ENCODE results near the gene ROCK2. TPM values are rescaled to one million over a fixed set of nuclear protein-coding genes. Genes with fewer than 3 reads are reported as not detected.

The ROCK2 gene
- total and polyA plus RNA-seq, 2 of the 8 experiments (the other 6 are each of a cell fraction or from before 2014, with no cell fraction given), result 2.7 to 29.0 TPM

DNA sequence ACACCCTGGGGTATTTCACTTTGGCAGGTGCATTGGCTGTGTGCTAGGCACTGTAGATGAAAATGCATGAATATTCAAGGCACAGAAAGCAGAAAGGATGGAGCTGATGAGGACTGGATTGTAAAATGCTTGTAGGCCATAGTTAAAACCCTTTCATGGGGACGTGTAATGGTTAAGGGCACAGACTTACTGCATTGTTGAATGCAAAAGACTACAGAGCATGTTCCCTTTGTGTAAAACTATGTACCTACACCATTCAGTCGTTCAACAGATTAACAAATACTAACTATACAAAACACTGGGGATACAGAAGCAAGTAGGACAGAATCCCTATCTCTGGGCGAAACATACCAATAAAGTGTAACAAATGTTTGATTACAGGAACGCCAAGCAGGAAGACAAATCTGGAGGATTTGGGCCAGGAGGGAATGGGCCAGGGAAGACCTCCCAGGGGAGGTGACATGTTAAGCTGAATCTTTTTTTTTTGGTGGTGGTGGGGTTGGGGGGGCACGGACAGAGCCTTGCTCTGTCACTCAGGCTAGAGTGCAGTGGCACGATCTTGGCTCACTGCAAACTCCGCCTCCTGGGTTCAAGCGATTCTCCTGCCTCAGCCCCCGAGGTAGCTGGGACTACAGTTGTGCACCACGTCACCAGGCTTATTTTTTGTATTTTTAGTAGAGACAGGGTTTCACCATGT, 19.6 kb upstream of the ROCK2 start:
- Histone ChIP-seq H3K14ac (ENCODE audit: insufficient read length) (no peak overlapping the region), H4K8ac (ENCODE audit: extremely low read depth, insufficient read depth, low read length) (no peak overlapping the region), H3K4me3 (ENCODE audit: extremely low read depth in 1 of 4, insufficient read depth in 2 of 4, low read depth in 3 of 4, low read length in 4 of 4) (no peak overlapping the region), H2BK20ac (ENCODE audit: low read length) (no peak overlapping the region), H3K4ac (replicated peaks; ENCODE audit: insufficient read length, low read depth, low read length) (no peak overlapping the region), H4K5ac (ENCODE audit: insufficient read length, low read depth, low read length) (no peak overlapping the region), H2BK5ac (ENCODE audit: low read depth, low read length) (no peak overlapping the region), H4K91ac (replicated peaks; ENCODE audit: insufficient read length, low read length) (no peak overlapping the region), H2AK5ac (ENCODE audit: low read depth, low read length) (no peak overlapping the region), H2BK15ac (ENCODE audit: low read length) (no peak overlapping the region), H3K9ac (replicated peaks in 1 of 4; ENCODE audit: extremely low read depth in 1 of 4, low read depth in 3 of 4, low read length in 3 of 4) (no peak overlapping the region), H3K27me3 (replicated peaks in 1 of 4; ENCODE audit: control insufficient read depth in 3 of 4, extremely low read depth in 1 of 4, insufficient read depth in 3 of 4, low read length in 3 of 4) (no peaks in the 10 kb centered on the region), H2BK12ac (ENCODE audit: low read depth, low read length) (no peak overlapping the region), H3K9me3 (ENCODE audit: insufficient read depth in 2 of 2, low read depth in 1 of 2, low read length in 1 of 2) (no peaks in the 10 kb centered on the region), H3K56ac (replicated peaks; ENCODE audit: insufficient read length, low read depth, low read length) (no peak overlapping the region), H3K4me1 (replicated peaks in 1 of 4; ENCODE audit: control insufficient read depth in 3 of 4, insufficient read depth in 4 of 4, low read length in 3 of 4) (0 out of 7 replicates have a peak, but pooled peaks cover 0 to 3% (median 0%) of the 10 kb centered on the region in 4 experiments), H3K23ac (ENCODE audit: insufficient read length) (no peak overlapping the region), H3K23me2 (ENCODE audit: low read depth, low read length) (no peaks in the 10 kb centered on the region; the same call in 1 of the 2 replicates), H3K18ac (ENCODE audit: extremely low read depth, low read length) (no peak overlapping the region), H3K79me2 (ENCODE audit: control insufficient read depth in 1 of 2, insufficient read depth in 2 of 2, low read length in 2 of 2) (no peaks in the 10 kb centered on the region), H3K4me2 (ENCODE audit: insufficient read depth in 1 of 2, low read depth in 2 of 2, low read length in 2 of 2) (no peak overlapping the region), H2BK120ac (replicated peaks; ENCODE audit: low read depth, low read length) (no peak overlapping the region), H3K27ac (ENCODE audit: low read depth, low read length) (no peak overlapping the region), H3K36me3 (ENCODE audit: control insufficient read depth in 2 of 4, insufficient read depth in 4 of 4, low read length in 3 of 4) (no peaks in the 10 kb centered on the region), H4K20me1 (replicated peaks in 1 of 2; ENCODE audit: control insufficient read depth in 1 of 2, insufficient read depth in 2 of 2, low read length in 2 of 2) (no peaks in the 10 kb centered on the region), H3K79me1 (ENCODE audit: low read depth, low read length) (no peaks in the 10 kb centered on the region), H2AFZ (ENCODE audit: low read length) (no peak overlapping the region)
- POLR2A ChIA-PET (ENCODE audit: partially characterized antibody), result no interaction called here
- FAIRE-seq, result no peak
- CTCF ChIA-PET (ENCODE audit: partially characterized antibody), result interaction anchor here (0.6 to 2.1 kb wide), 4 partner anchors 21 to 201 kb away, joined by 3 to 7 read pairs (median 4); no protein-coding TSS in a partner anchor
- DNase-seq (ENCODE audit: low read depth in 1 of 2, low spot score in 2 of 2), result no peak
- 88% methylated on average over 10 of the region's 10 CpGs; no CpG with 5 or more reads in 1 of the 2 experiments for WGBS, 2 experiments (ENCODE audit: extremely low coverage in 1 of 2, insufficient coverage in 1 of 2, insufficient read length in 1 of 2, insufficient replicate concordance in 2 of 2, low coverage in 1 of 2, low lambda C conversion rate in 2 of 2, missing lambda C conversion rate in 1 of 2)
- no peak for TF ChIP-seq GABPA (IDR thresholded peaks at IDR 0.05; ENCODE audit: borderline replicate concordance, insufficient read depth, low read length)
- no peak for TF ChIP-seq RXRA (IDR thresholded peaks at IDR 0.05; ENCODE audit: insufficient read depth, low read depth, low read length)
- TF ChIP-seq, protein P1, sequence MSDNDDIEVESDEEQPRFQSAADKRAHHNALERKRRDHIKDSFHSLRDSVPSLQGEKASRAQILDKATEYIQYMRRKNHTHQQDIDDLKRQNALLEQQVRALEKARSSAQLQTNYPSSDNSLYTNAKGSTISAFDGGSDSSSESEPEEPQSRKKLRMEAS (IDR thresholded peaks at IDR 0.05), result no peak
- no peak for TF ChIP-seq CBX8 (IDR thresholded peaks at IDR 0.05; ENCODE audit: borderline replicate concordance, low read depth, low read length)
- no peak for TF ChIP-seq SRF (IDR thresholded peaks at IDR 0.05; ENCODE audit: low read depth, low read length)
- no peak for TF ChIP-seq HDAC6 (IDR thresholded peaks at IDR 0.05; ENCODE audit: low read depth, low read length)
- no peak for TF ChIP-seq TAF7 (optimal IDR thresholded peaks at IDR 0.05; ENCODE audit: borderline replicate concordance, low read depth, low read length)
- no peak for TF ChIP-seq TCF12 (IDR thresholded peaks at IDR 0.05; ENCODE audit: low read depth, low read length)
- TF ChIP-seq RBBP5 (IDR thresholded peaks at IDR 0.05; ENCODE audit: borderline replicate concordance, low read depth, low read length), result no peak
- no peak for TF ChIP-seq BCL11A (IDR thresholded peaks at IDR 0.05; ENCODE audit: low read depth in 2 of 2, low read length in 2 of 2)
- no peak for TF ChIP-seq SIX5 (IDR thresholded peaks at IDR 0.05; ENCODE audit: low read depth, low read length)
- TF ChIP-seq RFX5 (IDR thresholded peaks at IDR 0.05; ENCODE audit: borderline replicate concordance, low read depth, low read length), result no peak

Measured in H1 (cell line).